ENCODE measurements around the gene PLXNC1. TPM values are rescaled to one million over a fixed set of nuclear protein-coding genes. Genes with fewer than 3 reads are reported as not detected.

PLXNC1 gene
- total and polyA plus RNA-seq, 4 donors = 0.71 to 12.0 (median 3.3) TPM

GRCh38 chr12:94299846-94300245 lies 151.5 kb downstream of the PLXNC1 start (continued):
- TF ChIP-seq, protein P1, sequence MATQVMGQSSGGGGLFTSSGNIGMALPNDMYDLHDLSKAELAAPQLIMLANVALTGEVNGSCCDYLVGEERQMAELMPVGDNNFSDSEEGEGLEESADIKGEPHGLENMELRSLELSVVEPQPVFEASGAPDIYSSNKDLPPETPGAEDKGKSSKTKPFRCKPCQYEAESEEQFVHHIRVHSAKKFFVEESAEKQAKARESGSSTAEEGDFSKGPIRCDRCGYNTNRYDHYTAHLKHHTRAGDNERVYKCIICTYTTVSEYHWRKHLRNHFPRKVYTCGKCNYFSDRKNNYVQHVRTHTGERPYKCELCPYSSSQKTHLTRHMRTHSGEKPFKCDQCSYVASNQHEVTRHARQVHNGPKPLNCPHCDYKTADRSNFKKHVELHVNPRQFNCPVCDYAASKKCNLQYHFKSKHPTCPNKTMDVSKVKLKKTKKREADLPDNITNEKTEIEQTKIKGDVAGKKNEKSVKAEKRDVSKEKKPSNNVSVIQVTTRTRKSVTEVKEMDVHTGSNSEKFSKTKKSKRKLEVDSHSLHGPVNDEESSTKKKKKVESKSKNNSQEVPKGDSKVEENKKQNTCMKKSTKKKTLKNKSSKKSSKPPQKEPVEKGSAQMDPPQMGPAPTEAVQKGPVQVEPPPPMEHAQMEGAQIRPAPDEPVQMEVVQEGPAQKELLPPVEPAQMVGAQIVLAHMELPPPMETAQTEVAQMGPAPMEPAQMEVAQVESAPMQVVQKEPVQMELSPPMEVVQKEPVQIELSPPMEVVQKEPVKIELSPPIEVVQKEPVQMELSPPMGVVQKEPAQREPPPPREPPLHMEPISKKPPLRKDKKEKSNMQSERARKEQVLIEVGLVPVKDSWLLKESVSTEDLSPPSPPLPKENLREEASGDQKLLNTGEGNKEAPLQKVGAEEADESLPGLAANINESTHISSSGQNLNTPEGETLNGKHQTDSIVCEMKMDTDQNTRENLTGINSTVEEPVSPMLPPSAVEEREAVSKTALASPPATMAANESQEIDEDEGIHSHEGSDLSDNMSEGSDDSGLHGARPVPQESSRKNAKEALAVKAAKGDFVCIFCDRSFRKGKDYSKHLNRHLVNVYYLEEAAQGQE (IDR thresholded peaks at IDR 0.05) = no peak
- TF ChIP-seq, protein P2, sequence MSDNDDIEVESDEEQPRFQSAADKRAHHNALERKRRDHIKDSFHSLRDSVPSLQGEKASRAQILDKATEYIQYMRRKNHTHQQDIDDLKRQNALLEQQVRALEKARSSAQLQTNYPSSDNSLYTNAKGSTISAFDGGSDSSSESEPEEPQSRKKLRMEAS (IDR thresholded peaks at IDR 0.05) = no peak
- no peak for TF ChIP-seq SP1 (IDR thresholded peaks at IDR 0.05)
- no peak for TF ChIP-seq EGR1 (IDR thresholded peaks at IDR 0.05; ENCODE audit: low read depth in 2 of 2)
- no peak for TF ChIP-seq RAD21 (IDR thresholded peaks at IDR 0.05)
- no peak for TF ChIP-seq GABPA (IDR thresholded peaks at IDR 0.05 in 1 of 2, conservative IDR thresholded peaks at IDR 0.05 in 1 of 2)

DNA sequence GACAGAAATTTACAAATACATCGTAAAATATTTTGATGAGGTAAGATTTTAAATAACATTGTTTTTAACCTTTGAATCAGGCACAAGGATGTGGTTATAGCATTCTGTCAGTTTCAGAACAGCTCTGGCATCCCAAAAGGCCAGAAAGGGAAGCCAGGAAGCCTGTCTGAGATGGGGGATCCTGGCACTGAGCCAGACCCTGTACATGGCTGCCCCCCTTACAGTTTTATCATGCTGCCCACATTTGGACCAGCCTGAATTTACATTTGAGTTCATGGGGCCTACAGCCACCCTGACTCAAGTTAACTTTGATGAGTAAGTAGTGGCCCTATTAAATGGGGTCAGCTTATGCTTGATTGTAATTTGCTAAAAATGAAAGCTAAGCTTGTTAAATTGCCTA lies 155.6 kb downstream of the PLXNC1 start:
- no peaks in the 10 kb centered on the region for H3K9me3 ChIP-seq (ENCODE audit: control insufficient read depth in 4 of 4, low read length in 3 of 4)
- TF ChIP-seq RAD21 (IDR thresholded peaks at IDR 0.05) (no peak), FOXA2 (IDR thresholded peaks at IDR 0.05) (no peak), HNF4G (IDR thresholded peaks at IDR 0.05) (no peak), SP1 (IDR thresholded peaks at IDR 0.05) (no peak), JUND (IDR thresholded peaks at IDR 0.05) (no peak), EGR1 (IDR thresholded peaks at IDR 0.05; ENCODE audit: low read depth in 2 of 2) (no peak), NR2F2 (IDR thresholded peaks at IDR 0.05) (no peak), GABPA (IDR thresholded peaks at IDR 0.05 in 1 of 2, conservative IDR thresholded peaks at IDR 0.05 in 1 of 2) (no peak), YY1 (IDR thresholded peaks at IDR 0.05) (no peak), RXRA (IDR thresholded peaks at IDR 0.05) (no peak), TAF1 (conservative IDR thresholded peaks at IDR 0.05) (no peak), HNF4A (conservative IDR thresholded peaks at IDR 0.05) (no peak), FOXA1 (IDR thresholded peaks at IDR 0.05) (no peak)
- TF ChIP-seq, protein P1 (IDR thresholded peaks at IDR 0.05) = no peak
- TF ChIP-seq, protein P3, sequence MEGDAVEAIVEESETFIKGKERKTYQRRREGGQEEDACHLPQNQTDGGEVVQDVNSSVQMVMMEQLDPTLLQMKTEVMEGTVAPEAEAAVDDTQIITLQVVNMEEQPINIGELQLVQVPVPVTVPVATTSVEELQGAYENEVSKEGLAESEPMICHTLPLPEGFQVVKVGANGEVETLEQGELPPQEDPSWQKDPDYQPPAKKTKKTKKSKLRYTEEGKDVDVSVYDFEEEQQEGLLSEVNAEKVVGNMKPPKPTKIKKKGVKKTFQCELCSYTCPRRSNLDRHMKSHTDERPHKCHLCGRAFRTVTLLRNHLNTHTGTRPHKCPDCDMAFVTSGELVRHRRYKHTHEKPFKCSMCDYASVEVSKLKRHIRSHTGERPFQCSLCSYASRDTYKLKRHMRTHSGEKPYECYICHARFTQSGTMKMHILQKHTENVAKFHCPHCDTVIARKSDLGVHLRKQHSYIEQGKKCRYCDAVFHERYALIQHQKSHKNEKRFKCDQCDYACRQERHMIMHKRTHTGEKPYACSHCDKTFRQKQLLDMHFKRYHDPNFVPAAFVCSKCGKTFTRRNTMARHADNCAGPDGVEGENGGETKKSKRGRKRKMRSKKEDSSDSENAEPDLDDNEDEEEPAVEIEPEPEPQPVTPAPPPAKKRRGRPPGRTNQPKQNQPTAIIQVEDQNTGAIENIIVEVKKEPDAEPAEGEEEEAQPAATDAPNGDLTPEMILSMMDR (IDR thresholded peaks at IDR 0.05; ENCODE audit: low read depth, low read length, missing input control) = no peak
- TF ChIP-seq, protein P4, sequence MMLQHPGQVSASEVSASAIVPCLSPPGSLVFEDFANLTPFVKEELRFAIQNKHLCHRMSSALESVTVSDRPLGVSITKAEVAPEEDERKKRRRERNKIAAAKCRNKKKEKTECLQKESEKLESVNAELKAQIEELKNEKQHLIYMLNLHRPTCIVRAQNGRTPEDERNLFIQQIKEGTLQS (IDR thresholded peaks at IDR 0.05) = no peak
- TF ChIP-seq, protein P2 (IDR thresholded peaks at IDR 0.05) = no peak
- TF ChIP-seq, protein P5, sequence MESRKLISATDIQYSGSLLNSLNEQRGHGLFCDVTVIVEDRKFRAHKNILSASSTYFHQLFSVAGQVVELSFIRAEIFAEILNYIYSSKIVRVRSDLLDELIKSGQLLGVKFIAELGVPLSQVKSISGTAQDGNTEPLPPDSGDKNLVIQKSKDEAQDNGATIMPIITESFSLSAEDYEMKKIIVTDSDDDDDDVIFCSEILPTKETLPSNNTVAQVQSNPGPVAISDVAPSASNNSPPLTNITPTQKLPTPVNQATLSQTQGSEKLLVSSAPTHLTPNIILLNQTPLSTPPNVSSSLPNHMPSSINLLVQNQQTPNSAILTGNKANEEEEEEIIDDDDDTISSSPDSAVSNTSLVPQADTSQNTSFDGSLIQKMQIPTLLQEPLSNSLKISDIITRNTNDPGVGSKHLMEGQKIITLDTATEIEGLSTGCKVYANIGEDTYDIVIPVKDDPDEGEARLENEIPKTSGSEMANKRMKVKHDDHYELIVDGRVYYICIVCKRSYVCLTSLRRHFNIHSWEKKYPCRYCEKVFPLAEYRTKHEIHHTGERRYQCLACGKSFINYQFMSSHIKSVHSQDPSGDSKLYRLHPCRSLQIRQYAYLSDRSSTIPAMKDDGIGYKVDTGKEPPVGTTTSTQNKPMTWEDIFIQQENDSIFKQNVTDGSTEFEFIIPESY (IDR thresholded peaks at IDR 0.05) = no peak
- H3K27ac ChIP-seq (ENCODE audit: low read depth in 1 of 2, low read length in 2 of 2) = no peak overlapping the region
- peaks cover 0 to 6% (median 2%) of the 10 kb centered on the region in 4 donors for H3K4me1 ChIP-seq (ENCODE audit: control insufficient read depth in 4 of 4, insufficient read depth in 4 of 4, low read length in 3 of 4)
- no peaks in the 10 kb centered on the region for H3K27me3 ChIP-seq (ENCODE audit: control insufficient read depth in 4 of 4, insufficient read depth in 4 of 4, low read length in 3 of 4)
- H3K9ac ChIP-seq (ENCODE audit: low read depth in 1 of 2, low read length in 2 of 2) = no peak overlapping the region
- peaks cover 0 to 17% (median 2%) of the 10 kb centered on the region in 4 donors for H3K36me3 ChIP-seq (ENCODE audit: control insufficient read depth in 4 of 4, insufficient read depth in 3 of 4, low read depth in 1 of 4, low read length in 3 of 4)
- no peak overlapping the region for H3K4me3 ChIP-seq (ENCODE audit: low read depth in 1 of 3, low read length in 3 of 3)
- WGBS = 91% methylated on average over 1 of the region's 1 CpG
- DNase-seq (ENCODE audit: low spot score) = no peak
